ENCODE measurements around the gene IZUMO4.

DNA sequence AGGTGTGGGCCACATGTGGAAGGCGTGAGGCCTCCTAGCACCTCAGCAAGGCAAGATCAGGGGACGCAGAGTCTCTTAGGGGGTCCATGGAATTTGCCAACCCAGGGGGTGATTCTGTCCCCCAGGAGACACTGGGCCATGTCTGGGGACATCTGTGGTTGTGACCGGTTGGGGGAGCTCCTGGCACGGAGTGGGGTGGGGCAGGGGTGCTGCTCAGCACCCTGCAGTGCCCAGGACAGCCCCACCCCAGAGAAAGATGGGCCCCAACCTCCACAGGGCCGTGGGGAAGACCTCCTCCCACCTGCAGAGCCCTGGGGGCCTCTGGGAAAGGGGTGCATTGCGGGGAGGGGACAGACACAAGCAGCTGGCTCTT lies 49.7 kb upstream of the IZUMO4 start:
- TF ChIP-seq, protein P1, sequence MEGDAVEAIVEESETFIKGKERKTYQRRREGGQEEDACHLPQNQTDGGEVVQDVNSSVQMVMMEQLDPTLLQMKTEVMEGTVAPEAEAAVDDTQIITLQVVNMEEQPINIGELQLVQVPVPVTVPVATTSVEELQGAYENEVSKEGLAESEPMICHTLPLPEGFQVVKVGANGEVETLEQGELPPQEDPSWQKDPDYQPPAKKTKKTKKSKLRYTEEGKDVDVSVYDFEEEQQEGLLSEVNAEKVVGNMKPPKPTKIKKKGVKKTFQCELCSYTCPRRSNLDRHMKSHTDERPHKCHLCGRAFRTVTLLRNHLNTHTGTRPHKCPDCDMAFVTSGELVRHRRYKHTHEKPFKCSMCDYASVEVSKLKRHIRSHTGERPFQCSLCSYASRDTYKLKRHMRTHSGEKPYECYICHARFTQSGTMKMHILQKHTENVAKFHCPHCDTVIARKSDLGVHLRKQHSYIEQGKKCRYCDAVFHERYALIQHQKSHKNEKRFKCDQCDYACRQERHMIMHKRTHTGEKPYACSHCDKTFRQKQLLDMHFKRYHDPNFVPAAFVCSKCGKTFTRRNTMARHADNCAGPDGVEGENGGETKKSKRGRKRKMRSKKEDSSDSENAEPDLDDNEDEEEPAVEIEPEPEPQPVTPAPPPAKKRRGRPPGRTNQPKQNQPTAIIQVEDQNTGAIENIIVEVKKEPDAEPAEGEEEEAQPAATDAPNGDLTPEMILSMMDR (IDR thresholded peaks at IDR 0.05): no peak
- TF ChIP-seq POLR2A (IDR thresholded peaks at IDR 0.05): no peak
- TF ChIP-seq EP300 (IDR thresholded peaks at IDR 0.05): no peak
